Epithelial cell of proximal tubule (primary cell): ENCODE results near the gene KCNT2. TPM values are rescaled to one million over a fixed set of nuclear protein-coding genes. Genes with fewer than 3 reads are reported as not detected.

ENCODE experiments used
- DNase-seq: peaks from one replicate; pipeline ENCODE4 v3.0.0-alpha.2; 2011; ENCODE audit warnings: low read depth
- H3K4me3 ChIP-seq: 2 replicates; pipeline ENCODE4 v1.5.1; 2011; ENCODE audit warnings: low read depth, mild to moderate bottlenecking, low read length
- CTCF ChIP-seq: conservative IDR thresholded peaks from 2 replicates; pipeline ENCODE4 v1.5.1; 2012; ENCODE audit warnings: low read depth, mild to moderate bottlenecking, low read length
- total RNA-seq: library from RNA; depleted of rRNA; stranded (reverse); fragments of >200 nt; gene quantifications from 2 replicates; pipeline ENCODE4 v1.2.3, GENCODE V29; 2015

The KCNT2 gene
- total RNA-seq, 1 donor from 2014 or later = 1.7 TPM

GRCh38 chr1:196423612-196424011 lies 184.6 kb downstream of the KCNT2 start:
- no peak for DNase-seq
- no peak for TF ChIP-seq CTCF
- H3K4me3 ChIP-seq = no peak overlapping the region

- no peak for TF ChIP-seq CTCF
- no peak for DNase-seq
- H3K4me3 ChIP-seq = no peak overlapping the region
Observed at GRCh38 chr1:196418772-196419171, 189.5 kb downstream of the KCNT2 start.

DNA sequence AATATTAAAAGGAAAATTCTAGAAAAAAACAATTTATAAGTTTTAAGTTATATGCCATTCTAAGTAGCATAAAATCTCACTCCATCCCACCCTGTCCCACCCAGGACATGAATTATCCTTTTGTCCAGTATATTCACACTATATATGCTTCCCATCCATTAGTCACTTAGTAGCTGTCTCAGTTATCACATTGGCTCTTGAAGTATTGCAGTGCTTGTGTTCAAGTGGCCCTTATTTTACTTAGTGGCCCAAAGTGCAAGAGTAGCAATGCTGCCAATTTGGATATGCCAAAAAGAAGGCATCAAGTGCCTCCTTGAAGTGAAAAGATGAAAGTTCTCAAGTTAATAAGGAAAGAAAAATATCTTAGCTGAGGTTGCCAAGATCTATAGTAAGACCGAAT lies 192.3 kb downstream of the KCNT2 start:
- no peak for DNase-seq
- no peak overlapping the region for H3K4me3 ChIP-seq
- TF ChIP-seq CTCF = no peak

DNA sequence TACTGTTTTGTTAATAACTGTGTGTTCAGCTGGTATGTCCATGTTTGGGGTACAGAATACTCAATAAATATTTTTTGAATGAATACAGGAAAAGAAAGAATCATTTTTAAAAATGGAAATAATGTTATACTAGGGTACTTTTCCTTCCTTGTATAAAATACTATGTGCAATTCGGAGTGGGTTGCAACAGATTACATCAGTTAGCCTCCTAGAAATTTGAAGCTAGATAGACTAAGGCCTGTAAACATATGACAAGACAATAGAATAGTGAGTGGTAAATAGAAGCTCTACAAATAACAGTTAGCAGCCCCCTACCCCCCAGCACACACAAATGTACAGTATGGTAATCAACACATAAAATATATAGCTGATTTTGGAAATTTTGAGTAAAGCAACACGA lies 195.9 kb downstream of the KCNT2 start:
- H3K4me3 ChIP-seq = no peak overlapping the region
- DNase-seq = no peak
- TF ChIP-seq CTCF = no peak

DNA sequence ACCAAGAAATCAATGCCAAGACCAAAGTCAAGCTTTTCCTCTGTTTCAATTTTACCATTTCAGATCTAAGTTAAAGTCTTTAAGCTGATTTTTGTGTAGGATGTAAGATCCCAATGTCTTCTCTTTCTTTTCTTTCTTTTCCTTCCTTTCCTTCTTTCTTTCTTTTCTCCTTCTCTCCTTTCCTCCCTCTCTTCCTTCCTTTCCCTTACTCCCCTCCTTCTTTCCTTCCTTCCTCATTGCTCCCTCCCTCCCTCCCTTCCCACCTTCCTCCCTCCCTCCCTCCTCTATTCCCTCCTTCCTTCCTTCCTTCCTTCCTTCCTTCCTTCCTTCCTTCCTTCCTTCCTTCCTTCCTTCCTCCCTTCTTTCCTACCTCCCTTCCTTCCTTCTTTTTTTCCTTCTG lies 197.5 kb downstream of the KCNT2 start:
- no peak overlapping the region for H3K4me3 ChIP-seq
- no peak for DNase-seq
- TF ChIP-seq CTCF = no peak

DNA sequence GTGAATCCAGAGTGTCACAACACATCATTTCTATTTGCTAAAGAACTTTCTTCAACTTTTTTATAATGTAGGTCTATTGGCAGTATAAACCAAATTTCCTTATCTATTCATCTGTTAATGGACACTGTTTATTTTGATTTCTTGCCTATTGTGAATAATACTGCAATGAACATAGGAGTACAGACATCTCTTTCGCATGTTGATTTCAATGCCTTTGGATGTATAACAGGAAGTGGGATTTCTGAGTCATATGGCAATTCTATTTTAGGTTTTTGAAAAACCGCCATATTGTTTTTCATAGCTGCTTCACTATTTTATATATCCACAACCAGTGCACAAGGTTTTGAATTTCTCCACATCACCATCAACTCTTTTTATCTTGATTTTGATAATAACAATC lies 198.7 kb downstream of the KCNT2 start:
- no peak for TF ChIP-seq CTCF
- no peak overlapping the region for H3K4me3 ChIP-seq
- no peak for DNase-seq

DNA sequence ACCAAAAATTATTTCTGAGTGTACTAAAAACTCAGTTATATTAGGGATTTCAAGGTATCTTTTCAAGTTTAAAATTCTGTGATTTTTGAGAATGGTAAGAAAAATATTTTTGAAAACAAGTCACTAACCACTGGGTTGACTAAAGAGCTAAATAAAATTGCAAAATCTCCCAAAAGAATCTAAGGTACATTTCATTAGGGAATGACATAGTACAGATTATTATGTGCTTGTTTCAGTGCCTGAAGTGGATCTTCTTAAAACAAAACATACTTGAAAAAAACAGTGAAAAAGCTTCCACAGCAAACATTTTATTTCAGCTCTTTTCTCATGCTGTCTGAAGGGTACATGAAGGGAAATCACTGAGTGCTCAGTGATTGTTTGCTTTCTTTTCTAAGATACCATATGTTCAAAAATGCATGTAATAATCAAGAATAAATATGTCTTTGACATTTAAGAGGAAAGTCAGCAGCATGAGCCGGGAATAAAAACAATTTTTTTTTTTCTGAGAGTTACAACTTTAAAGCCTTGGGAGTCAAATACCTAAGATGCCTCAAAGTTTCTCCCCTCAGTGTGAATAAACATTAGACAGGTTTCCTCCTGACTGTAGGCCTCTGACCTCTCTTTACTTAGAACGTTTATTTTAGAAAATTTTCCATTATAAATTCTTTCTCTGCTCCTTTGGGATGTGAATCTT lies 200.7 kb downstream of the KCNT2 start:
- H3K4me3 ChIP-seq = no peak overlapping the region
- TF ChIP-seq CTCF = no peak
- peak; percentile 44 for DNase-seq
